GM21526 (cell line): ENCODE data around the gene TNC.

Experiments
- ATAC-seq: cut with Tn5 transposase; IDR thresholded peaks from one replicate; pipeline ENCODE4 v1.9.1; 2021; ENCODE audit warnings: moderate library complexity; ENCODE audit not compliant: unreplicated experiment, low FRiP score

Gene TNC

GRCh38 chr9:115117999-115118878, at the start of gene TNC:
Gene TNC (minus strand): TSS chr9:115118157. CDS start chr9:115091018, 27,139 bp downstream.
- no peak for ATAC-seq

GRCh38 chr9:115167175-115167574, 49.2 kb upstream of the TNC start:
- no peak for ATAC-seq

DNA sequence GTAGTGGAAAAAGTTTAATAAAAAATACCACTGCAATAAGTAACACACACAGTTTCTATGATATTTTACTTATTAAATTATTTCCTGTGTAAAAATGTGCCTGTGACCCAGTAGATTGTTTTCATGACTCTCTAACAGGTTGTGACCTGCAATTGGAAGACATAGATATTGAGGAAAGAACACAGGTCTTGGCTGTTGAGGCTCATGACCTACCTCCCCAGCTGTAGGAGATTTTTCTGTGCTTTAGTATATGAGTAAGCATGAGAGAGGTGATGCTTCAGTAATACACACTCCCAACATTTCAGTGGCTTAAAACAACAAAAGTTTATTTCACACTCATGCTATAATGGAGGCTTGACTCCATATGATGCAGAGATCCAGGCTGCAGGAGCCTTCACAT, 47.3 kb upstream of the TNC start:
- no peak for ATAC-seq

- peak; percentile 61 for ATAC-seq
Observed at GRCh38 chr9:115164511-115164974, 46.6 kb upstream of the TNC start.

DNA sequence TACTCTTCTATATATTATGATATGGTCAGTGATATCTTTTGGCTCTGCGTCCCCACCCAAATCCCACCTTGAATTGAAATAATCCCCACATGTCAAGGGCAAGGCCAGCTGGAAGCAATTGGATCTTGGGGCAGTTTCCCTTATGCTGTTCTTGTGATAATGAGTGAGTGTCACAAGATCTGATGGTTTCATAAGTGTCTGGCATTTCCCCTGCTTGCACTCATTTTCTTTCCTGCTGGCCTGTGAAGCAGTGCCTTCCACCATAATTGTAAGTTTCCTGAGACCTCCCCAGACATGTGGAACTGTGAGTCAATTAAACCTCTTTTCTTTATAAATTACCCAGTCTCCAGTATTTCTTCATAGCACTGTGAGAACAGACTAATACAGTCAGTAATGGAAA, 45.0 kb upstream of the TNC start:
- no peak for ATAC-seq

GRCh38 chr9:115161446-115161845, 43.5 kb upstream of the TNC start:
- ATAC-seq, result no peak

GRCh38 chr9:115158661-115159481, 40.9 kb upstream of the TNC start:
- ATAC-seq, result no peak

DNA sequence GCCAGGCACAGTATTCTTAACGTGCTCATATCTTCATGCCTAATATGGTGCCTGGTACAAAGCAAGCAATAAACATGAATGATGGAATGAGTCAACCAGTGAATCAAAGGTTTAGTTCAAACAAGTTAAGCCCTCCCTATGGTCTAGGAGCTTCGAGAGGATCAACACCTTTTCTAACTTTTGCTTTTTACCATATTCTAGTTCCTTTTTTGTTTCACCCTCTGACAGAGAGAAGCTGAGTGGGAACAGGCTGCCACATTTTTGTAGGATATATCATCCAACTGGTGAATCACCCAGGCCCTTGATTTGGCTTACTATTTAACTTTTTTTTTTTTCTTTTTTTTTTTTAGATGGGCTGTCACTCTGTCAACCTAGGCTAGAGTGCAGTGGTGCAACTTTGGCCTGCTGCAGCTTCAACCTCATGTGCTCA, 39.3 kb upstream of the TNC start:
- no peak for ATAC-seq

DNA sequence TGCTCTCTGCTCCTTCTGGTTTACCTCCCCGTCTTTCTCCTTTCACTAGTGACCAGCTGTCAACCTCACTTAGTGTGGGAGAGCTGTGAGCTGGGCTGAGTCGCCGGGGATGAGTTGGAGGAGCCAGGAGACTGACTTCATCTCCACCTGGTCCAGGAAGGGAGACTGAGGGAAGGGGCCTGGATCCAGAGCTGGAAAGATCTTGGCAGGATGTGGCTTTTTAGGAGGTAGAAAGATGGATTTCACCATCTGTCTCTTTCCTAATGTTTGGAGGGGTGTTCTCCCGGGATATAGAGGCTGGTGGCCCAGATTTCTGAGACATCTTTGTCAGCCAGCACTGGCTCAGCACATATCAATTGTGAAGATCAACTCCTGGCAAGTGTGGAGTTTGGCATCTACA, 37.1 kb upstream of the TNC start:
- ATAC-seq, result no peak

- no peak for ATAC-seq
Observed at GRCh38 chr9:115154617-115155016, 36.7 kb upstream of the TNC start.

GRCh38 chr9:115152281-115152820, 34.4 kb upstream of the TNC start:
- no peak for ATAC-seq

GRCh38 chr9:115148721-115149120, 30.8 kb upstream of the TNC start:
- ATAC-seq, result no peak

DNA sequence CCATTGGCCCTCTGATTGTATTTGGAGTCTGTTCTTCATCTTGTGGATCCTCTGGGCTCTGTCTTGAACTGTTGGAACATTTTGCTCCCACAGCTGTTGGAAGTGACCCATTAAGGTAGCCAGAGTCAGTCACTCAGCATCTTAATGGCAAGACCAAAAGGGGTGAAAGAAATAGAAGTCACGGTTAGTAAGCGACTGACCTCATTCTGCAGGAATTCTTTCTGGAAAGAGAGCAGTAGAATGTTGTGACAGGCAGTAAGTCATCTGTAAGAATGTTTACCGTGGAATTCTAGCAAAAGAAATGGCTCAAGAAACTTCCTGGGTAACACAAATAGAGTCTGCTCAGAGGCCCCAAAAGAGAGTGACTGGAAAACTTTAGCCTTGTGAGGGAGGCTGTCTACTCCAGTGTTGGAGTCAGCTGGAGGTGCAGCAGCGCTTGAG, 28.6 kb upstream of the TNC start:
- no peak for ATAC-seq

DNA sequence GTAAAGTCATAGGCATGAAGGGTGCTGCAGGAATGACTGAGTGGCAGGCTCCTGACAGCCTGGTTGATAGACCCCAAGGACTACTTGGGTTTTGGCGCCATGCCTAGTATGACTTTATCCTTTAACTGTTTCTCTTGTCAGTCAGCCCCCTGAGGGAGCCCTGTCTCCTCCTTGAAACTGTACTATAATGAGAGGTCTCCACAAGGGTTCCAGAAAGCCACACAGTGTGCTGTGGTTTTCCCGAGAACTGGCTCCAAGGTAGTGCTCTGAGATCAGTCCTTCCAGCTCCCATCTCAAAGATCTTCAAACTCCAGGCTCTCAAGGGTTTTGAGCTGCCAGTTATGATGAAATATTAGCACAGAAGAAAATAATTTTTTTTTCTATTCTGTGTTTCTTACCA, 26.7 kb upstream of the TNC start:
- no peak for ATAC-seq

DNA sequence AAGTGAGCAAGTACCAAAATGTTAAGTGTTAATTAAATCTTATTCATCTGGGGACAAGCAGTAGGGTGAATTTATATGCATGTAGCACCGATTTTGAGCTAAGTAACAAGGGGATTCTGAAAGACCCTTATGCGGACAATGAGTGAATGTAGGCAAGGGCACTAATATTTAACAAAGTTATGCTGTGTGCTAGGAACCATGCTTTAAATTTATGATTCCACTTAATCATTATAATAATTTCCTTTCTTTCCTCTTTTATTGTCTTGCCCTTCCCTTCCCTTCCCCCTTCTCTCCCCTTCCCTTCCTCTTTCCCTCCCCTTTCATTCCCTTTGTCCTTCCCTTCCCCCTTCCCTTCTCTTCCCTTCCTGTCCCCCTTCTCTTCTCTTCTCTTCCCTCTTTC, 25.7 kb upstream of the TNC start:
- ATAC-seq, result no peak

DNA sequence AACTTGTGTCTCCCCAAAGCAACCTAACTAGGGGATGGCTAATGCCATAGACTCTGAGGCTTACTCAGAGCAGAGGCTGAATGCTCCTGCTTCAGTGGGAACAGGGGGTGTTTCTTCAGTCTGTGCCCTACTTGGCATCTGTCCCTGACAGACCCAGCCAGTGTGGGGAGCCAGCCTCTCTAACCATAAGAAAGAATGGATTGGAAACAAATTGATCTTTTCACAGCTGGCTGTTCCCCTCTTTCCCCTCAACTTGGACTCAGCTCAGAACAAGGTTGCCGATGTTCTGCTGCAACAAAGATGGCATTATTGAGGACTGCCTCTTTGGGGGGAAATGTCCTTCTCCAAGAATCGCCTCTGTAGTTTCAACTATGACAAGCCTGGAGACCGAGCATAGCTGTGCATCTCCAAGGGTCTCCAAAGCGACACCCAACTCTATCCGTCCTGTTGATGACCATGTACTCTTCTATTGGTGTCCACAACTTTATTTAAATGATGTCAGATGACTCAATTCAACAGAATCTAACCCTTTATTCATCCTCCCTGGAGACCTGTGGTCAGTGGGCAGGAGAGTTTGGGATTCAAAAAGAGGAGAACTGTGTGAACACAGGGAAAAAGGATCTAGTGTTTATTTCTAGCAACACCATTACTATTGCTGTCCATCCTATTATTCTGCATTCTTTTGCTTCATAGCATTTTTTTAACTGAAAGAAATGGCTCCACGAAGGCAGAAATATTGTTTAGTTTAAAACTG, 24.7 kb upstream of the TNC start:
- no peak for ATAC-seq

DNA sequence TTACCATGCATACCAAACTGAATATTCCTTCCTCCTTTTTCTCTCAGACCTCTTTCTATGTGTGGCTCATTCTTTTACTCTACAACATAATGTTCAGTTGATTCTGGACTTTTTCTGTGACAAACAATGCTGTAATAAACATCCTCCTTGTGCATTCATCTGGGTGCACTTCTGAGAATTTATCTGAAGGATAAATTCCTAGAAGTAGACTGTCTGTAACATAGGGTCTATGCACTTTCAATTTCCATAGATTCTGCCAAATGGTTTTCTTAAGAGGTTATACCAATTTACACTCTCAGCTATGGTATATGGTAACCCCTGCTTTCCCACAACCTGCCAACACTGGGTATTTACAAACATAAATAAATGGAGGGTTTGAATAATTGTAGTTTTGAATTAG, 24.1 kb upstream of the TNC start:
- ATAC-seq, result no peak

GRCh38 chr9:115141612-115142011, 23.7 kb upstream of the TNC start:
- ATAC-seq, result no peak

- no peak for ATAC-seq
Observed at GRCh38 chr9:115138151-115138550, 20.2 kb upstream of the TNC start.

GRCh38 chr9:115137526-115137925, 19.6 kb upstream of the TNC start:
- no peak for ATAC-seq
